Stomach (tissue), 4 donors: ENCODE data around the gene XPO6.

Source experiments
- POLR2AphosphoS5 ChIP-seq, 3 donors: sonication (generic); formaldehyde crosslinking; IDR thresholded peaks; one replicate each; pipeline ENCODE4 v1.6.1; 2016; ENCODE audit warnings: antibody characterized with exemption in 3 of 3
- TF ChIP-seq, protein P1 (sequence below), 7 experiments: fragments of 450-650 bp in 4 of 7; fragments of 200-600 bp in 3 of 7; sonication (generic) in 3 of 7; IDR thresholded peaks; one replicate each; pipeline ENCODE4 v1.5.1; 2016 to 2019; ENCODE audit warnings: antibody characterized with exemption in 7 of 7, control low read depth in 2 of 7, mild to moderate bottlenecking in 1 of 7

DNA sequence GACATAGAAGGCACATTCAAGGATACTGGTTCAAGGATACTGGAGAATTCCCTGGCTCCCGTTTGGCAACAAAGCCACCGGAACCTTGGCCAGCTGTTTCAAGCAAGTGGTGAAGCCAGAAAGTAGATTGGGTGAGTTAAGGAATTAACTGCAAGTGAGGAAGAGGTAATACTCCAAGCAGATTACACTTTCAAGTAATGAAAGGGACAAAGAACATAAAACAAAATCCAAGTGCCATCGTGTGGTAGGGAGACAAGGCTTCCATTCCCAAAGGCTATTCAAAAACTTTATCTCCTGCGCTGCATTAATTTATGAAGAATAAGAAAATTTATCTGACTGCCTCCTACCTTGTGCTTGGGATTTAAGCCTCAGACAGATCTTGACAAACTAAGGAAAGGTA is 27.8 kb downstream of the XPO6 start:
- TF ChIP-seq, protein P1, sequence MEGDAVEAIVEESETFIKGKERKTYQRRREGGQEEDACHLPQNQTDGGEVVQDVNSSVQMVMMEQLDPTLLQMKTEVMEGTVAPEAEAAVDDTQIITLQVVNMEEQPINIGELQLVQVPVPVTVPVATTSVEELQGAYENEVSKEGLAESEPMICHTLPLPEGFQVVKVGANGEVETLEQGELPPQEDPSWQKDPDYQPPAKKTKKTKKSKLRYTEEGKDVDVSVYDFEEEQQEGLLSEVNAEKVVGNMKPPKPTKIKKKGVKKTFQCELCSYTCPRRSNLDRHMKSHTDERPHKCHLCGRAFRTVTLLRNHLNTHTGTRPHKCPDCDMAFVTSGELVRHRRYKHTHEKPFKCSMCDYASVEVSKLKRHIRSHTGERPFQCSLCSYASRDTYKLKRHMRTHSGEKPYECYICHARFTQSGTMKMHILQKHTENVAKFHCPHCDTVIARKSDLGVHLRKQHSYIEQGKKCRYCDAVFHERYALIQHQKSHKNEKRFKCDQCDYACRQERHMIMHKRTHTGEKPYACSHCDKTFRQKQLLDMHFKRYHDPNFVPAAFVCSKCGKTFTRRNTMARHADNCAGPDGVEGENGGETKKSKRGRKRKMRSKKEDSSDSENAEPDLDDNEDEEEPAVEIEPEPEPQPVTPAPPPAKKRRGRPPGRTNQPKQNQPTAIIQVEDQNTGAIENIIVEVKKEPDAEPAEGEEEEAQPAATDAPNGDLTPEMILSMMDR (IDR thresholded peaks at IDR 0.05): no peak
- no peak for TF ChIP-seq POLR2AphosphoS5 (IDR thresholded peaks at IDR 0.05)
